ENCODE measurements around the gene AOAH.
A peak's percentile ranks its signal among the peaks of the same experiment; 100 is the strongest.

DNA sequence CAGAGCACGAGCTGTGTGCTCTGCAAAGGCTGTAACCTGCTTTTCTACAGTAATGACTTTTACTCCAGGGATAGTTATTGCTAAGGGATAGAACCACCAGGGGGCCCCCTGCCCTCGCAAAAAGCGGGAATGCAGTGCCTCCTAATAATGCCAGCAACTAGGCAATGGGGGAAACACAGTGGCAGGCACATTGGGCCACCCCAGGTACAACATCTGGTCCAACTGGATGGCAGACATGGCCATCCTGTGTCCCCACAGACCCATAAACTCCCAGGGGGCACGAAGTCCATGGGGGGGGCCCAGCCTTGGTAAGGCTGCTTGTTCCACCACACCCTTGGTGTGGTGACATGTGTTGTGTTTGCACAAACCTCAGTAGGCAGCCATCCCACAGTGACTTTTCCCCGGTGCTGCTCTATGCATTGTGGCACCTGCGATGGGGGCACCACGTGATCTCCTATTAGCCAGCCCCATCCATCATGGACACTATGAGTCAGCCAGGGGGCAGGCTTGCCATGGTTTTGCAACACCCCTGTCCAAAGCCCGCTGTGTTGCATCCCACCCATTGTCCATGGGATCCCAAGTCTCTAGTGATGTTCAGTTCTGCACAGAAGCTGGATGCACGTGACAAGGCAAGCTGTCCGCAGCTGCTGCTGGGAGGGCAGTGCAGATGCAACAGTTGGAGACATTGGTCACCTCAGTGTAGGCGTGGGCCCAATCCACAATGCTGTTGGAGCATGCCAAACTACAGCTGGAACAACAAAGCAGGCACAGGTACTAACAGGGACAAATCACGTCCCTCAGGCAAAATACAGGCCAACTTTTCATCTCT is 250.6 kb downstream of the AOAH start:
- TF ChIP-seq, protein P1, sequence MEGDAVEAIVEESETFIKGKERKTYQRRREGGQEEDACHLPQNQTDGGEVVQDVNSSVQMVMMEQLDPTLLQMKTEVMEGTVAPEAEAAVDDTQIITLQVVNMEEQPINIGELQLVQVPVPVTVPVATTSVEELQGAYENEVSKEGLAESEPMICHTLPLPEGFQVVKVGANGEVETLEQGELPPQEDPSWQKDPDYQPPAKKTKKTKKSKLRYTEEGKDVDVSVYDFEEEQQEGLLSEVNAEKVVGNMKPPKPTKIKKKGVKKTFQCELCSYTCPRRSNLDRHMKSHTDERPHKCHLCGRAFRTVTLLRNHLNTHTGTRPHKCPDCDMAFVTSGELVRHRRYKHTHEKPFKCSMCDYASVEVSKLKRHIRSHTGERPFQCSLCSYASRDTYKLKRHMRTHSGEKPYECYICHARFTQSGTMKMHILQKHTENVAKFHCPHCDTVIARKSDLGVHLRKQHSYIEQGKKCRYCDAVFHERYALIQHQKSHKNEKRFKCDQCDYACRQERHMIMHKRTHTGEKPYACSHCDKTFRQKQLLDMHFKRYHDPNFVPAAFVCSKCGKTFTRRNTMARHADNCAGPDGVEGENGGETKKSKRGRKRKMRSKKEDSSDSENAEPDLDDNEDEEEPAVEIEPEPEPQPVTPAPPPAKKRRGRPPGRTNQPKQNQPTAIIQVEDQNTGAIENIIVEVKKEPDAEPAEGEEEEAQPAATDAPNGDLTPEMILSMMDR (IDR thresholded peaks at IDR 0.05) = peak in 1 of 3 experiments; percentile 11
- TF ChIP-seq POLR2AphosphoS5 (IDR thresholded peaks at IDR 0.05; ENCODE audit: insufficient read depth in 1 of 2, low read depth in 1 of 2) = no peak
- TF ChIP-seq POLR2A (IDR thresholded peaks at IDR 0.05) = no peak
